ENCODE measurements around the gene RBM4. TPM values are rescaled to one million over a fixed set of nuclear protein-coding genes. Genes with fewer than 3 reads are reported as not detected.

Gene RBM4
- total and polyA plus RNA-seq, 9 of the 15 experiments (the other 6 are each of a cell fraction or from before 2014, with no cell fraction given), result 81.6 to 233 (median 122) TPM

- TF ChIP-seq C11orf30 (IDR thresholded peaks at IDR 0.05; ENCODE audit: low read depth), result peak; percentile 46; the same call in 1 of the 2 replicates
- TF ChIP-seq TCF7 (IDR thresholded peaks at IDR 0.05; ENCODE audit: borderline replicate concordance), result 0 out of 2 replicates have a peak, but pooled peaks have one; percentile 46
- no peak for TF ChIP-seq CBFA2T2 (conservative IDR thresholded peaks at IDR 0.05)
- TF ChIP-seq SMAD1 (IDR thresholded peaks at IDR 0.05; ENCODE audit: low read depth, low read length, partially characterized antibody), result peak; percentile 40
- TF ChIP-seq, protein P1, sequence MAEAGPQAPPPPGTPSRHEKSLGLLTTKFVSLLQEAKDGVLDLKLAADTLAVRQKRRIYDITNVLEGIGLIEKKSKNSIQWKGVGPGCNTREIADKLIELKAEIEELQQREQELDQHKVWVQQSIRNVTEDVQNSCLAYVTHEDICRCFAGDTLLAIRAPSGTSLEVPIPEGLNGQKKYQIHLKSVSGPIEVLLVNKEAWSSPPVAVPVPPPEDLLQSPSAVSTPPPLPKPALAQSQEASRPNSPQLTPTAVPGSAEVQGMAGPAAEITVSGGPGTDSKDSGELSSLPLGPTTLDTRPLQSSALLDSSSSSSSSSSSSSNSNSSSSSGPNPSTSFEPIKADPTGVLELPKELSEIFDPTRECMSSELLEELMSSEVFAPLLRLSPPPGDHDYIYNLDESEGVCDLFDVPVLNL (CRISPR knock-in tag; IDR thresholded peaks at IDR 0.05; ENCODE audit: low read depth), result 0 out of 2 replicates have a peak, but pooled peaks have one; percentile 71
- TF ChIP-seq, protein P2, sequence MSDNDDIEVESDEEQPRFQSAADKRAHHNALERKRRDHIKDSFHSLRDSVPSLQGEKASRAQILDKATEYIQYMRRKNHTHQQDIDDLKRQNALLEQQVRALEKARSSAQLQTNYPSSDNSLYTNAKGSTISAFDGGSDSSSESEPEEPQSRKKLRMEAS (CRISPR knock-in tag; IDR thresholded peaks at IDR 0.05), result peak; percentile 77
- TF ChIP-seq CHAMP1 (IDR thresholded peaks at IDR 0.05), result no peak
- TF ChIP-seq MTA3 (IDR thresholded peaks at IDR 0.05; ENCODE audit: borderline replicate concordance), result peak; percentile 76; the same call in 1 of the 2 replicates
- TF ChIP-seq MTA1 (IDR thresholded peaks at IDR 0.05; ENCODE audit: borderline replicate concordance), result no peak
- TF ChIP-seq DLX4 (CRISPR knock-in tag; IDR thresholded peaks at IDR 0.05), result no peak
- peak; percentile 72 for TF ChIP-seq RB1 (IDR thresholded peaks at IDR 0.05; ENCODE audit: low read depth)
- TF ChIP-seq MEF2D (tag; conservative IDR thresholded peaks at IDR 0.05; ENCODE audit: low read depth), result 0 out of 2 replicates have a peak, but pooled peaks have one; percentile 36
- TF ChIP-seq, protein P3, sequence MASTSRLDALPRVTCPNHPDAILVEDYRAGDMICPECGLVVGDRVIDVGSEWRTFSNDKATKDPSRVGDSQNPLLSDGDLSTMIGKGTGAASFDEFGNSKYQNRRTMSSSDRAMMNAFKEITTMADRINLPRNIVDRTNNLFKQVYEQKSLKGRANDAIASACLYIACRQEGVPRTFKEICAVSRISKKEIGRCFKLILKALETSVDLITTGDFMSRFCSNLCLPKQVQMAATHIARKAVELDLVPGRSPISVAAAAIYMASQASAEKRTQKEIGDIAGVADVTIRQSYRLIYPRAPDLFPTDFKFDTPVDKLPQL (IDR thresholded peaks at IDR 0.05; ENCODE audit: extremely low read depth, insufficient read length), result peak; percentile 5
- no peak for TF ChIP-seq HDAC8 (tag; IDR thresholded peaks at IDR 0.05)
- TF ChIP-seq CCNT2 (IDR thresholded peaks at IDR 0.05; ENCODE audit: borderline replicate concordance, extremely low read depth, insufficient read length, low read depth, low read length), result peak; percentile 21
- no peak for TF ChIP-seq ZNF23 (CRISPR knock-in tag; IDR thresholded peaks at IDR 0.05)
- TF ChIP-seq, protein P4, sequence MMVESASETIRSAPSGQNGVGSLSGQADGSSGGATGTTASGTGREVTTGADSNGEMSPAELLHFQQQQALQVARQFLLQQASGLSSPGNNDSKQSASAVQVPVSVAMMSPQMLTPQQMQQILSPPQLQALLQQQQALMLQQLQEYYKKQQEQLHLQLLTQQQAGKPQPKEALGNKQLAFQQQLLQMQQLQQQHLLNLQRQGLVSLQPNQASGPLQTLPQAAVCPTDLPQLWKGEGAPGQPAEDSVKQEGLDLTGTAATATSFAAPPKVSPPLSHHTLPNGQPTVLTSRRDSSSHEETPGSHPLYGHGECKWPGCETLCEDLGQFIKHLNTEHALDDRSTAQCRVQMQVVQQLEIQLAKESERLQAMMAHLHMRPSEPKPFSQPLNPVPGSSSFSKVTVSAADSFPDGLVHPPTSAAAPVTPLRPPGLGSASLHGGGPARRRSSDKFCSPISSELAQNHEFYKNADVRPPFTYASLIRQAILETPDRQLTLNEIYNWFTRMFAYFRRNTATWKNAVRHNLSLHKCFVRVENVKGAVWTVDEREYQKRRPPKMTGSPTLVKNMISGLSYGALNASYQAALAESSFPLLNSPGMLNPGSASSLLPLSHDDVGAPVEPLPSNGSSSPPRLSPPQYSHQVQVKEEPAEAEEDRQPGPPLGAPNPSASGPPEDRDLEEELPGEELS (CRISPR knock-in tag; IDR thresholded peaks at IDR 0.05; ENCODE audit: borderline replicate concordance), result no peak
- peak; percentile 45; the same call in 1 of the 2 replicates for TF ChIP-seq RNF2 (IDR thresholded peaks at IDR 0.05)
- no peak for TF ChIP-seq PPARD (CRISPR knock-in tag; IDR thresholded peaks at IDR 0.05)
- TF ChIP-seq CCAR2 (IDR thresholded peaks at IDR 0.05; ENCODE audit: low read depth, low read length), result no peak
- TF ChIP-seq WHSC1 (IDR thresholded peaks at IDR 0.05; ENCODE audit: low read length), result no peak
These were observed at the start of gene RBM4 (continued) for GRCh38 chr11:66638177-66639065.
